Right atrium auricular region (tissue), 2 donors: ENCODE results near the gene PDZD7. TPM values are rescaled to one million over a fixed set of nuclear protein-coding genes. Genes with fewer than 3 reads are reported as not detected.
A peak's percentile ranks its signal among the peaks of the same experiment; 100 is the strongest.

Experiments used
- DNase-seq: peaks from one replicate; pipeline ENCODE4 v3.0.0-alpha.2; 2019; ENCODE audit warnings: low spot score
- H3K27ac ChIP-seq, 2 donors: fragments of 200-600 bp; sonication (generic); 1 replicate in 1 of 2; 2 replicates in 1 of 2; pipeline ENCODE4 v1.5.1; 2016 to 2019
- H3K27me3 ChIP-seq, 2 donors: fragments of 200-600 bp; sonication (generic); one replicate each; pipeline versions ENCODE4 v1.5.1 to v1.6.0; 2017 to 2019
- H3K36me3 ChIP-seq: fragments of 200-600 bp; sonication (generic); one replicate; pipeline ENCODE4 v1.5.1; 2016
- H3K4me1 ChIP-seq, 2 donors: fragments of 200-600 bp; sonication (generic); one replicate each; pipeline versions ENCODE4 v1.5.1 to v1.6.0; 2017 to 2019
- H3K4me3 ChIP-seq, 2 donors: fragments of 200-600 bp; sonication (generic); 1 replicate in 1 of 2; 2 replicates in 1 of 2; pipeline ENCODE4 v1.5.1; 2017 to 2019; ENCODE audit warnings: mild to moderate bottlenecking in 1 of 2, moderate library complexity in 1 of 2
- H3K9me3 ChIP-seq, 2 donors: fragments of 200-600 bp; sonication (generic); one replicate each; pipeline ENCODE4 v1.5.1; 2019
- CTCF ChIP-seq, 2 donors: fragments of 200-600 bp; sonication (generic); IDR thresholded peaks; one replicate each; pipeline ENCODE4 v1.5.1; 2019; ENCODE audit warnings: antibody characterized with exemption in 2 of 2
- total RNA-seq, 2 donors: library from RNA; depleted of rRNA; stranded (reverse); fragments of >200 nt; gene quantifications; one replicate each; pipeline ENCODE4 v1.1.0, GENCODE V29; 2016

Gene PDZD7
- total RNA-seq, 2 donors from 2014 or later = 0.59 to 1.3 TPM

GRCh38 chr10:100969187-100970075 lies 61.5 kb downstream of the PDZD7 start, which contains the start of gene SEMA4G:
SEMA4G (plus strand) TSS chr10:100969504; CDS start chr10:100972913, 3,409 bp downstream.
- Histone ChIP-seq H3K4me3 (peak within 1 kb of the TSS; percentile 45 to 62), H3K9me3 (no peaks in the 10 kb centered on the region), H3K27ac (no peak within 1 kb of the TSS), H3K36me3 (no peaks in the 10 kb centered on the region), H3K4me1 (peaks cover 0 to 15% of the 10 kb centered on the region in 2 donors), H3K27me3 (no peaks in the 10 kb centered on the region)
- peak; percentile 57 for DNase-seq
- peak; percentile 59 to 79 for TF ChIP-seq CTCF (IDR thresholded peaks at IDR 0.05)

DNA sequence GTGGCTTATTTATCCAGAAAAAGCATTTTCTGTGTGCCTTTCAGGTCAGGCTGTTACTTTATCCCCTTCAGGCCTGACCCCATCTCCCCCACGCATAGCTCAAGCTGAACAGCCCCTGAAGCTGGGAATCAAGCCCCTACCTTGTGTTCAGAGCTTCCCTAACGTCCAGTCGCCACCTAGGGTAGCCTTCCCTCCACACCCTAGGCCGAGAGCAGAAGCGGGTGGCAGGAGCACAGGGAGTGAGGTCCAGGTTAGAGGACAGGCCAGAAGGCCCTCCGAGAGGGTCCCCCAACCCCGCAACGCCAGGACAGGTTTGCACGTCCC lies 62.1 kb downstream of the PDZD7 start:
- no peak overlapping the region for H3K27ac ChIP-seq
- H3K9me3 ChIP-seq = no peaks in the 10 kb centered on the region
- H3K27me3 ChIP-seq = no peaks in the 10 kb centered on the region
- TF ChIP-seq CTCF (IDR thresholded peaks at IDR 0.05) = no peak
- H3K4me1 ChIP-seq = peaks cover 0 to 15% of the 10 kb centered on the region in 2 donors
- H3K36me3 ChIP-seq = no peaks in the 10 kb centered on the region
- H3K4me3 ChIP-seq = peak overlapping the region; percentile 45 to 62
- DNase-seq = no peak

GRCh38 chr10:100968062-100968736 lies 62.7 kb downstream of the PDZD7 start:
- H3K36me3 ChIP-seq = peaks cover 2% of the 10 kb centered on the region
- DNase-seq = no peak
- H3K4me3 ChIP-seq = no peak overlapping the region
- peaks cover 0 to 15% of the 10 kb centered on the region in 2 donors for H3K4me1 ChIP-seq
- H3K27me3 ChIP-seq = no peaks in the 10 kb centered on the region
- H3K27ac ChIP-seq = no peak overlapping the region
- H3K9me3 ChIP-seq = no peaks in the 10 kb centered on the region
- TF ChIP-seq CTCF (IDR thresholded peaks at IDR 0.05) = no peak

- DNase-seq = no peak
Measured at GRCh38 chr10:100967332-100967731, 63.6 kb downstream of the PDZD7 start.

GRCh38 chr10:100966887-100967286 lies 64.0 kb downstream of the PDZD7 start:
- no peak for DNase-seq

More at GRCh38 chr10:100967332-100967731, 63.6 kb downstream of the PDZD7 start:
- no peak for TF ChIP-seq CTCF (IDR thresholded peaks at IDR 0.05)
- peaks cover 0 to 15% of the 10 kb centered on the region in 2 donors for H3K4me1 ChIP-seq
- no peak overlapping the region for H3K27ac ChIP-seq
- no peaks in the 10 kb centered on the region for H3K27me3 ChIP-seq
- H3K4me3 ChIP-seq = no peak overlapping the region
- peaks cover 9% of the 10 kb centered on the region for H3K36me3 ChIP-seq
- H3K9me3 ChIP-seq = no peaks in the 10 kb centered on the region

More at GRCh38 chr10:100966887-100967286, 64.0 kb downstream of the PDZD7 start:
- Histone ChIP-seq H3K27me3 (no peaks in the 10 kb centered on the region), H3K4me1 (peaks cover 0 to 15% of the 10 kb centered on the region in 2 donors), H3K9me3 (no peaks in the 10 kb centered on the region), H3K36me3 (peaks cover 14% of the 10 kb centered on the region), H3K4me3 (no peak overlapping the region), H3K27ac (no peak overlapping the region)
- TF ChIP-seq CTCF (IDR thresholded peaks at IDR 0.05) = no peak
